Right lobe of liver (tissue), 6 donors: ENCODE results near the gene ASAP2. TPM values are rescaled to one million over a fixed set of nuclear protein-coding genes. Genes with fewer than 3 reads are reported as not detected.
A peak's percentile ranks its signal among the peaks of the same experiment; 100 is the strongest.

Experiments used
- ATAC-seq, 4 donors: fragments of 200-7000 bp; cut with Tn5 transposase; one replicate each; pipeline ENCODE4 v1.9.1; 2020; ENCODE audit warnings: mild to moderate bottlenecking in 4 of 4, moderate library complexity in 4 of 4
- DNase-seq, 3 donors: peaks; one replicate each; pipeline ENCODE4 v3.0.0-alpha.2; 2020
- H3K27ac ChIP-seq, 3 donors: fragments of 200-600 bp; one replicate each; pipeline ENCODE4 v1.8.0; 2022
- H3K27me3 ChIP-seq, 2 donors: fragments of 200-600 bp; one replicate each; pipeline ENCODE4 v1.8.0; 2022
- H3K36me3 ChIP-seq, 4 donors: fragments of 200-600 bp; sonication (generic) in 1 of 4; one replicate each; pipeline versions ENCODE4 v1.5.1 to v1.8.0; 2017 to 2022; ENCODE audit warnings: control low read depth in 1 of 4
- H3K4me1 ChIP-seq, 4 donors: fragments of 200-600 bp; sonication (generic) in 1 of 4; one replicate each; pipeline versions ENCODE4 v1.5.1 to v1.8.0; 2017 to 2022; ENCODE audit warnings: control low read depth in 1 of 4
- H3K4me3 ChIP-seq, 3 donors: fragments of 200-600 bp; one replicate each; pipeline ENCODE4 v1.8.0; 2022
- H3K9me3 ChIP-seq, 4 donors: fragments of 200-600 bp; sonication (generic) in 1 of 4; one replicate each; pipeline versions ENCODE4 v1.5.1 to v1.8.0; 2017 to 2022; ENCODE audit warnings: control low read depth in 1 of 4
- POLR2A ChIP-seq: fragments of 450-650 bp; IDR thresholded peaks from one replicate; pipeline ENCODE4 v1.6.1; 2017; ENCODE audit warnings: antibody characterized with exemption, mild to moderate bottlenecking
- WGBS: methylation state at CpG from one replicate; pipeline ENCODE4 v1.1.6; 2018; ENCODE audit warnings: low coverage, low lambda C conversion rate; ENCODE audit not compliant: insufficient coverage; ENCODE audit errors: missing lambda C conversion rate; 5-methylcytosine and 5-hydroxymethylcytosine counted together
- intact Hi-C, 2 donors: fragments of 100-400 bp; cut with DNase I; formaldehyde crosslinking; loops; one replicate each; pipeline versions ENCODE4 v1.11.2 to v1.14.1; 2022
- total RNA-seq, 6 experiments: library from RNA; depleted of rRNA in 2 of 6; stranded (reverse); fragments of >200 nt in 2 of 6; fragmentation: NEBNext Ultra II Directional in 3 of 6; extraction: Animal tissue kit (Norgen Biotek cat#: 25700) in 3 of 6; gene quantifications; one replicate each; pipeline versions ENCODE4 v1.1.0 to v1.2.4, GENCODE V29; 2016 to 2023
- TF ChIP-seq, protein P1 (sequence below), 4 donors: fragments of 200-600 bp in 3 of 4; fragments of 450-650 bp in 1 of 4; IDR thresholded peaks; one replicate each; pipeline versions ENCODE4 v1.5.1 to v1.8.0; 2016 to 2022; ENCODE audit warnings: antibody characterized with exemption in 4 of 4, mild to moderate bottlenecking in 2 of 4
- donor health status: DM: no; HTN: yes; CAD: no.
- donor health status: DM: no; HTN: no; CAD: no.
- donor health status: DM: no; HTN: no; CAD: no.
- donor health status: DM: no; HTN: yes; CAD: no.
- donor health status: DM: no; HTN: yes; CAD: no.

Gene ASAP2
- total RNA-seq, 6 experiments from 2014 or later = 2.4 to 5.2 (median 3.9) TPM

GRCh38 chr2:9163306-9164111, 43.1 kb upstream of the ASAP2 start:
- Histone ChIP-seq H3K27ac (no peak overlapping the region), H3K4me3 (no peak overlapping the region), H3K36me3 (no peaks in the 10 kb centered on the region), H3K27me3 (no peaks in the 10 kb centered on the region), H3K4me1 (no peaks in the 10 kb centered on the region), H3K9me3 (no peaks in the 10 kb centered on the region)
- no peak for TF ChIP-seq POLR2A
- TF ChIP-seq, protein P1, sequence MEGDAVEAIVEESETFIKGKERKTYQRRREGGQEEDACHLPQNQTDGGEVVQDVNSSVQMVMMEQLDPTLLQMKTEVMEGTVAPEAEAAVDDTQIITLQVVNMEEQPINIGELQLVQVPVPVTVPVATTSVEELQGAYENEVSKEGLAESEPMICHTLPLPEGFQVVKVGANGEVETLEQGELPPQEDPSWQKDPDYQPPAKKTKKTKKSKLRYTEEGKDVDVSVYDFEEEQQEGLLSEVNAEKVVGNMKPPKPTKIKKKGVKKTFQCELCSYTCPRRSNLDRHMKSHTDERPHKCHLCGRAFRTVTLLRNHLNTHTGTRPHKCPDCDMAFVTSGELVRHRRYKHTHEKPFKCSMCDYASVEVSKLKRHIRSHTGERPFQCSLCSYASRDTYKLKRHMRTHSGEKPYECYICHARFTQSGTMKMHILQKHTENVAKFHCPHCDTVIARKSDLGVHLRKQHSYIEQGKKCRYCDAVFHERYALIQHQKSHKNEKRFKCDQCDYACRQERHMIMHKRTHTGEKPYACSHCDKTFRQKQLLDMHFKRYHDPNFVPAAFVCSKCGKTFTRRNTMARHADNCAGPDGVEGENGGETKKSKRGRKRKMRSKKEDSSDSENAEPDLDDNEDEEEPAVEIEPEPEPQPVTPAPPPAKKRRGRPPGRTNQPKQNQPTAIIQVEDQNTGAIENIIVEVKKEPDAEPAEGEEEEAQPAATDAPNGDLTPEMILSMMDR (IDR thresholded peaks at IDR 0.05) = no peak
- intact Hi-C loops = no loop called here
- WGBS = 86% methylated on average over 4 of the region's 8 CpGs
- ATAC-seq = no peak
- no peak for DNase-seq

DNA sequence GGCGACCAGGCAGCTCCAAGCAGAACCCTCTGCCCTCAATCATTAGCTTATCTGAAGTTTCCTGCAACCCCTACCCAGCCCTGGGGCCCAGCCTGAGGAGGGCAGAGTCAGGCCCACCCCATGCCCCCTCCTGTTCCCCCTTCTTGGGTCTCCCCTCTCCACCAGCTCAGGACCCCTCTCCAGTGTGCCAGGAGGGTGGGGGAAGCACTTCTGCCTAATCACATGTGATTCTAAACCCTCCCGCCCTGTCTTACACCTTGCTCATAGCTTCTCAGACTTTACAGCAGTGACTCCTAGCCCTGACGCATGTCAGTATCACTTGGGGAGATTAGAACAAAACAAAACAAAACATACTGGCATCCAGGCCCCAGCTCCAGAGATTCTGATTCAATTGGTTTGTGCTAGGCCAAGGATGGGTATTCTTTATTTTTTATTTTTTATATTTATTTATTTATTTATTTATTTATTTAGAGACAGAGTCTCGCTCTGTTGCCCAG, 42.5 kb upstream of the ASAP2 start:
- intact Hi-C loops = no loop called here
- WGBS = 89% methylated on average over 2 of the region's 4 CpGs
- Histone ChIP-seq H3K36me3 (no peaks in the 10 kb centered on the region), H3K4me1 (no peaks in the 10 kb centered on the region), H3K4me3 (no peak overlapping the region), H3K27me3 (no peaks in the 10 kb centered on the region), H3K27ac (no peak overlapping the region), H3K9me3 (no peaks in the 10 kb centered on the region)
- DNase-seq (no peak), ATAC-seq (no peak)
- TF ChIP-seq POLR2A = no peak
- TF ChIP-seq, protein P1 (IDR thresholded peaks at IDR 0.05) = no peak

DNA sequence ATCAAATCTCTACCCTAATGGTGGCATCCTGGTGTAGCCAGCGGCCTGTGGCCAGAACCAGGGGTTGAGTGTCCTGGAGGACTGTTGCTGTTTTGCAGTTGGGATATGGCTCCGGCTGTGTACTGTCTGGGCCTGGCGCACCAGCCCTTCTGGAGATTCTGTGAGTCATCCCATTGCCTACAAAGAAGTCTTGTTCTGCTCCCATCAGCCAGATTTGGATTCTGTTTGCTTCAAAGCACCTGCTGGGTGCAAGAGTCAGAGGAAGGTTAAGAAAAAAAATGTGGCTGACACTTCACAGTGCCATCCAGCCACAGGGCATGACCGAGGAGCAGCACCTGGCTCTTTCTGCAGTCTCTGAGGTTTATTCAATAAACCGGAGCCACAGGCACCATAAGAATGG, 41.0 kb upstream of the ASAP2 start:
- WGBS = 100% methylated on average over 1 of the region's 5 CpGs
- TF ChIP-seq POLR2A = no peak
- Histone ChIP-seq H3K4me1 (no peaks in the 10 kb centered on the region), H3K4me3 (no peak overlapping the region), H3K9me3 (no peaks in the 10 kb centered on the region), H3K36me3 (no peaks in the 10 kb centered on the region), H3K27ac (no peak overlapping the region), H3K27me3 (no peaks in the 10 kb centered on the region)
- DNase-seq (no peak), ATAC-seq (no peak)
- intact Hi-C loops = no loop called here

DNA sequence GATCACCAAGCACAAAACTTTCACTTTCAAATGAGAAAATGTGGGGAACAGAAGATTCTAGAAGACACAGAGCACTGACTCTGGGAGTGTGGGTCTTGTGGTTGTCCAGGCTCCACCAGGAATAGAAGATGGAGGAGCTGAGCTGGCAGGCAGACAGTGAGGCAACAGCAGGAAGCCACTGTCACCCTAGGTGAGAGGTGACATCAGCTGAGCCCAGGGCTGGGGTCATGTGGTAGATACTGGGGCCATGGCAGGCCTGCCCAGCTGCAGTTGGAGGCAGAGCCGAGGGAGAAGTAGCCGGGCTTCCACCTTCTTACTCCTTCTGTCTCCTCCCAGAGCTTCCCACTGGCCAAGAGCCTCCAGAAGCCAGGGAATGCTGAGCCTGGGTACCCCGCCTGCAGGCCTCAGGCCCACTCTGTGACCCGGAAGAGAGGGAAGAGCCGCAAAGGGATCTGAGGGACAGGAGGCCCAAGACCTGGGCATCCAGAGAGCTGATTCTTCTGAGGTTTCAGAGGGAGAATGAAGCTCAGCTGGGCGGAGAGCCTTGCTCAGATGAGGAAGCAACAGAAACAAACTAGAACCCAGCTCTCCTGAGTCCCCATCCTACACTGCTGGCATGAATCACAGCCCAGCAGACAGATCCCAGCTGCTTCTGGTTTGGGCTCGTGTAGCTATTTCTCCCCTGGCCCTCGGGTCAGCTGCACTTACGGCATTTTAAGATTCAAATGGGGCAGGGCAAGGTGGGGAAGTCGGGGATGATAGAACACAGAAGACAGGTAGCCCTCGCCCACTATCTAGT, 39.8 kb upstream of the ASAP2 start:
- H3K27me3 ChIP-seq = no peaks in the 10 kb centered on the region
- intact Hi-C loops = no loop called here
- no peak overlapping the region for H3K27ac ChIP-seq
- H3K4me3 ChIP-seq = no peak overlapping the region
- DNase-seq = no peak
- WGBS = 65% methylated on average over 6 of the region's 11 CpGs
- H3K36me3 ChIP-seq = no peaks in the 10 kb centered on the region
- TF ChIP-seq, protein P1 (IDR thresholded peaks at IDR 0.05) = no peak
- TF ChIP-seq POLR2A = no peak
- H3K4me1 ChIP-seq = no peaks in the 10 kb centered on the region
- ATAC-seq = peak in 2 of 4 donors; percentile 17 to 26
- no peaks in the 10 kb centered on the region for H3K9me3 ChIP-seq
